HG02852 (cell line): Measurements from ENCODE around the gene RECK.

Source experiments
- ATAC-seq: cut with Tn5 transposase; IDR thresholded peaks from one replicate; pipeline ENCODE4 v1.9.1; 2021; ENCODE audit warnings: mild to moderate bottlenecking, moderate library complexity; ENCODE audit not compliant: unreplicated experiment

RECK gene

GRCh38 chr9:36136894-36137391, 100.2 kb downstream of the RECK start:
- peak; percentile 39 for ATAC-seq

- ATAC-seq = no peak
These were observed 100.8 kb downstream of the RECK start for GRCh38 chr9:36137392-36138004.

GRCh38 chr9:36138496-36138895, 101.8 kb downstream of the RECK start:
- ATAC-seq = no peak

- ATAC-seq = no peak
These were observed 102.2 kb downstream of the RECK start for GRCh38 chr9:36138901-36139300.

- ATAC-seq = no peak
These were observed 103.7 kb downstream of the RECK start for GRCh38 chr9:36140086-36141084.

- no peak for ATAC-seq
These were observed 104.6 kb downstream of the RECK start for GRCh38 chr9:36141288-36141687.

GRCh38 chr9:36141761-36142160, 105.0 kb downstream of the RECK start:
- no peak for ATAC-seq

GRCh38 chr9:36142510-36143244, 106.0 kb downstream of the RECK start:
- ATAC-seq = no peak

- no peak for ATAC-seq
These were observed 106.5 kb downstream of the RECK start for GRCh38 chr9:36143245-36143641.

- no peak for ATAC-seq
These were observed 107.9 kb downstream of the RECK start for GRCh38 chr9:36144309-36145232.

- no peak for ATAC-seq
These were observed 109.3 kb downstream of the RECK start for GRCh38 chr9:36145970-36146369.

- ATAC-seq = no peak
These were observed 109.9 kb downstream of the RECK start for GRCh38 chr9:36146651-36147050.

- ATAC-seq = no peak
These were observed 110.9 kb downstream of the RECK start for GRCh38 chr9:36147441-36148175.

- peak; percentile 43 for ATAC-seq
These were observed 111.8 kb downstream of the RECK start for GRCh38 chr9:36148311-36149051.

GRCh38 chr9:36149197-36149596, 112.5 kb downstream of the RECK start:
- ATAC-seq = no peak

- ATAC-seq = no peak
These were observed 114.0 kb downstream of the RECK start for GRCh38 chr9:36150574-36151315.

- peak; percentile 74 for ATAC-seq
These were observed 114.8 kb downstream of the RECK start for GRCh38 chr9:36151316-36152210.
